Stromal cell of bone marrow (primary cell): ENCODE data around the gene WDR83.

Experiments
- DNase-seq: peaks from one replicate; pipeline ENCODE4 v3.0.0-alpha.2; 2012; ENCODE audit warnings: low read depth

The WDR83 gene

DNA sequence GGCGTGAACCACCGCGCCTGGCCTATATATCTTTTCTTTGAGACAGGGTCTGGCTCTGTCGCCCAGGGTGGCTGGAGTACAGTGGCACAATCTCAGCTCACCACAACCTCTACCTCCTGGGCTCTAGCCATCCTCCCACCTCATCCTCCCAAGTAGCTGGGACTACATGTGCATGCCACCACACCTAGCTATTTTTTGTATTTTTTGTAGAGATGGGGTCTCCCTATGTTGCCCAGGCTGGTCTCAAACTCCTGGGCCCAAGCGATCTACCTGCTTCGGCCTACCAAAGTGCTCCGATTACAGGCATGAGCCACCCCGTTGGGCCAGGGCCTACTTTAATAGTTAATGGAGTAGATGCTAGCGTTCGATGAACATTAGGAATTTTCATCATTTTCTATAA, 53.7 kb downstream of the WDR83 start:
- DNase-seq = no peak

- no peak for DNase-seq
These were observed 54.4 kb downstream of the WDR83 start for GRCh38 chr19:12720851-12721655.

DNA sequence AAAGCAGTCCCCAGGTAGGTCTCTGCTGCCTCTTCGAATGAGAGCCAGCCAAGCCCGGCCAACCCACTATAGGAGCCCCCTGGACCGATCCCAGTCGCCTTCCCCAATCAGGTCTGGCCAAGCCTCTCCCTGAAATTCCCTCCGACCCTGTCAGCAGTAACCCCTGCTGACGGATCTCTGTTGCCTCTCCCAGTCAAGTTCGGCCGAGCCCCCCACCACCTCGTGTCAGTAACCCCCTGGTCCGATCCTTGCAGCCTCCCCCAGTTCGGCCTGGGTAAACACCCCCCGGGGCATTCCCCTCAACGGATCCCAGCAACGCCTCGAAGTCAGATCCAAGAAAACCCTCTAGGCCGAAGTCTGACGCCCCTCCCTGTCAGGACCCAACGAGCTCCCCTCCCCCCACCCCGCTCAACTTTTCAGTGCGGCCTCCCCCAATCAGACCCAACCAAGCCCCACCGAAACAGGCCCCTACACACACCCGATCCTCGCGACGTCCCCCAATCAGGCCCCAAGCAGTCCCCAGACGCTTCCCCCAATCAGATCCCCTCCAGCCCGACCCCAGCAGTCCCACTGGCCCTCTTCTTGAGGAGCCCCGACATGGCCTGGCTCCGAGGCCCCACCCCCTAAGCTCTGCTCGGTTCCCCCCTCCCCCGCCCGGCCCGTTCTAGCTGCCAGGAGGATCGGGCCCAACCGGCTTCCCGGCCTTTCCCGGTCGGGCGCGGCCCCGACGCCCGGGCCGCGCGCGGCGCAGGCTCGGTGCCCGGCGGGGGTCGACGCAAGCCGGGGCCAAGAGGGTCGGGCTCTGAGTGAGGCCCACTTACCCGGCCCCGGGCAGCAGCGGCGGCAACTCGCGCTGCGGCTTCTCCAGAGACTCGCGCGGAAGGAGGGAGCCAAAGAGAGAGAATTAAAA, 55.3 kb downstream of the WDR83 start:
- peak; percentile 29 for DNase-seq

- DNase-seq = peak; percentile 99
These were observed 56.2 kb downstream of the WDR83 start for GRCh38 chr19:12722566-12723380.

GRCh38 chr19:12723381-12723640, 56.7 kb downstream of the WDR83 start:
- DNase-seq = no peak

GRCh38 chr19:12723641-12724426, 57.2 kb downstream of the WDR83 start, which contains the start of gene TNPO2:
TNPO2 (minus strand) TSS chr19:12723932; CDS start chr19:12720977, 2,955 bp downstream.
- peak; percentile 31 for DNase-seq
